SK-N-SH (cell line): ENCODE measurements around the gene PDZRN4. TPM values are rescaled to one million over a fixed set of nuclear protein-coding genes. Genes with fewer than 3 reads are reported as not detected.

Source experiments
- CTCF ChIA-PET: fragments of 300-600, 350-600 bp; formaldehyde crosslinking; extraction: SDS; loops from one replicate; lab custom pipeline; 2021; lab: Yijun Ruan, JAX
- POLR2A ChIA-PET: fragments of 350-600 bp; sonication (Branson Sonifier 250); formaldehyde crosslinking; extraction: SDS; loops from one replicate; lab custom pipeline; 2020; ENCODE audit warnings: antibody characterized with exemption, inconsistent platforms; lab: Yijun Ruan, JAX
- DNase-seq: peaks from one replicate; pipeline ENCODE4 v3.0.0; 2012
- H2AFZ ChIP-seq: fragments of 200-600 bp; sonication (generic); 2 replicates; pipeline ENCODE4 v1.8.1; 2016; ENCODE audit warnings: antibody characterized with exemption, mild to moderate bottlenecking, low read depth
- H3F3A ChIP-seq: fragments of 200-600 bp; sonication (generic); replicated peaks from 2 replicates; pipeline ENCODE3; 2016; ENCODE audit warnings: antibody characterized with exemption, mild to moderate bottlenecking; ENCODE audit not compliant: insufficient read depth
- H3K27ac ChIP-seq, 2 experiments: fragments of 200-500 bp in 1 of 2; fragments of 200-600 bp in 1 of 2; sonication (Bioruptor generic) in 1 of 2; sonication (generic), shearing (Covaris generic) in 1 of 2; 2 replicates each; pipeline versions ENCODE4 v1.5.1 to v1.6.1; 2014 to 2016; ENCODE audit warnings: low read depth in 2 of 2, inconsistent platforms in 1 of 2, low read length in 1 of 2, mild to moderate bottlenecking in 1 of 2, mixed read lengths in 1 of 2
- H3K27me3 ChIP-seq: fragments of 200-600 bp; sonication (generic), shearing (Covaris generic); 2 replicates; pipeline ENCODE4 v1.6.1; 2016; ENCODE audit warnings: mixed run types; ENCODE audit not compliant: insufficient read depth
- H3K36me3 ChIP-seq, 2 experiments: fragments of 200-500 bp in 1 of 2; fragments of 200-600 bp in 1 of 2; sonication (Bioruptor generic) in 1 of 2; sonication (generic) in 1 of 2; replicated peaks in 1 of 2; 2 replicates each; pipeline versions ENCODE3 to v1.5.1; 2014 to 2016; ENCODE audit warnings: low read length in 1 of 2, mild to moderate bottlenecking in 1 of 2; ENCODE audit not compliant: insufficient read depth in 2 of 2, control insufficient read depth in 1 of 2
- H3K4me1 ChIP-seq, 2 experiments: fragments of 200-500 bp in 1 of 2; fragments of 200-600 bp in 1 of 2; sonication (Bioruptor generic) in 1 of 2; sonication (generic), shearing (Covaris generic) in 1 of 2; 2 replicates each; pipeline versions ENCODE4 v1.5.1 to v1.6.1; 2014 to 2016; ENCODE audit warnings: low read depth in 1 of 2, low read length in 1 of 2, mixed run types in 1 of 2; ENCODE audit not compliant: insufficient read depth in 2 of 2, control insufficient read depth in 1 of 2
- H3K4me2 ChIP-seq: fragments of 200-600 bp; sonication (generic), shearing (Covaris generic); 2 replicates; pipeline ENCODE4 v1.6.1; 2017; ENCODE audit warnings: mixed run types
- H3K4me3 ChIP-seq, 2 experiments: fragments of 200-500 bp in 1 of 2; fragments of 200-600 bp in 1 of 2; sonication (Bioruptor generic) in 1 of 2; sonication (generic), shearing (Covaris generic) in 1 of 2; 2 replicates each; pipeline versions ENCODE4 v1.5.1 to v1.8.1; 2014 to 2016; ENCODE audit warnings: low read depth in 2 of 2, inconsistent platforms in 1 of 2, low read length in 1 of 2, mild to moderate bottlenecking in 1 of 2, mixed read lengths in 1 of 2, moderate library complexity in 1 of 2
- H3K79me2 ChIP-seq: fragments of 200-600 bp; sonication (generic); 2 replicates; pipeline ENCODE4 v1.8.1; 2017; ENCODE audit warnings: mild to moderate bottlenecking; ENCODE audit not compliant: insufficient read depth
- H3K9ac ChIP-seq: fragments of 200-600 bp; sonication (generic); 2 replicates; pipeline ENCODE4 v1.6.1; 2017; ENCODE audit warnings: mixed run types
- H3K9me2 ChIP-seq: fragments of 200-600 bp; sonication (generic); 2 replicates; pipeline ENCODE4 v1.6.1; 2017; ENCODE audit warnings: mixed run types
- H3K9me3 ChIP-seq: fragments of 200-600 bp; sonication (generic); 2 replicates; pipeline ENCODE4 v1.6.1; 2017; ENCODE audit warnings: mixed run types, mild to moderate bottlenecking, moderate library complexity
- H4K20me1 ChIP-seq: fragments of 200-600 bp; sonication (generic); 2 replicates; pipeline ENCODE4 v1.6.1; 2017; ENCODE audit warnings: mild to moderate bottlenecking, mixed run types; ENCODE audit not compliant: insufficient read depth
- CHD2 ChIP-seq: fragments of 150-350 bp; IDR thresholded peaks from 2 replicates; pipeline ENCODE4 v1.6.1; 2018; ENCODE audit warnings: low read length; ENCODE audit not compliant: partially characterized antibody
- CTCF ChIP-seq: fragments of 200-600 bp; sonication (generic); IDR thresholded peaks from 2 replicates; pipeline ENCODE4 v1.6.1; 2017; ENCODE audit warnings: antibody characterized with exemption, mild to moderate bottlenecking, moderate library complexity
- ELF1 ChIP-seq: IDR thresholded peaks from 2 replicates; pipeline ENCODE4 v1.4.0; 2012
- EZH2phosphoT487 ChIP-seq: fragments of 200-600 bp; sonication (generic); IDR thresholded peaks from 2 replicates; pipeline ENCODE4 v1.6.1; 2017; ENCODE audit warnings: low read depth, mixed run types, mild to moderate bottlenecking, antibody characterized with exemption, moderate library complexity, borderline replicate concordance
- GABPA ChIP-seq: IDR thresholded peaks from 2 replicates; pipeline ENCODE4 v1.4.0; 2012; ENCODE audit warnings: low read depth, mild to moderate bottlenecking
- GATA2 ChIP-seq: sonication (generic); formaldehyde crosslinking; IDR thresholded peaks from 2 replicates; pipeline ENCODE4 v1.5.0; 2020; ENCODE audit warnings: mild to moderate bottlenecking, missing genetic modification reagents
- MAX ChIP-seq: IDR thresholded peaks from 2 replicates; pipeline ENCODE4 v1.4.0; 2012; ENCODE audit warnings: low read depth
- MEF2A ChIP-seq: IDR thresholded peaks from 2 replicates; pipeline ENCODE4 v1.4.0; 2012; ENCODE audit warnings: low read depth, borderline replicate concordance
- MXI1 ChIP-seq: IDR thresholded peaks from 2 replicates; pipeline ENCODE4 v1.6.1; 2012; ENCODE audit warnings: mild to moderate bottlenecking, low read depth, low read length, improper control_type of control experiment
- NRF1 ChIP-seq: IDR thresholded peaks from 2 replicates; pipeline ENCODE4 v1.6.1; 2012; ENCODE audit warnings: low read depth, mild to moderate bottlenecking, low read length
- PBX3 ChIP-seq: IDR thresholded peaks from 2 replicates; pipeline ENCODE4; 2012
- POLR2AphosphoS5 ChIP-seq: IDR thresholded peaks from 2 replicates; pipeline ENCODE4 v1.6.1; 2012; ENCODE audit warnings: low read depth, low read length
- RAD21 ChIP-seq: IDR thresholded peaks from 2 replicates; pipeline ENCODE4 v1.6.1; 2012; ENCODE audit warnings: mild to moderate bottlenecking, low read length
- RFX5 ChIP-seq: IDR thresholded peaks from 2 replicates; pipeline ENCODE4 v1.6.1; 2012; ENCODE audit warnings: mild to moderate bottlenecking, improper control_type of control experiment, low read length
- SIN3A ChIP-seq: IDR thresholded peaks from 2 replicates; pipeline ENCODE4 v1.6.1; 2012; ENCODE audit warnings: low read depth, mild to moderate bottlenecking, low read length, moderate library complexity, borderline replicate concordance
- SMC3 ChIP-seq: IDR thresholded peaks from 2 replicates; pipeline ENCODE4 v1.6.1; 2012; ENCODE audit warnings: low read depth, low read length, improper control_type of control experiment
- TAF1 ChIP-seq: IDR thresholded peaks from 2 replicates; pipeline ENCODE4 v1.6.1; 2012; ENCODE audit warnings: low read depth, mild to moderate bottlenecking, low read length, moderate library complexity, borderline replicate concordance
- USF2 ChIP-seq: fragments of 150-350 bp; IDR thresholded peaks from 2 replicates; pipeline ENCODE4 v1.6.1; 2017; ENCODE audit warnings: antibody characterized with exemption, low read length, low read depth, borderline replicate concordance
- YY1 ChIP-seq: IDR thresholded peaks from 2 replicates; pipeline ENCODE4 v1.4.0; 2012; ENCODE audit warnings: low read depth, mild to moderate bottlenecking
- ZBTB33 ChIP-seq: IDR thresholded peaks from 2 replicates; pipeline ENCODE4 v1.4.0; 2012; ENCODE audit warnings: low read depth, borderline replicate concordance
- WGBS: methylation state at CpG from one replicate; pipeline ENCODE4 v1.1.6; 2017; ENCODE audit warnings: low lambda C conversion rate; 5-methylcytosine and 5-hydroxymethylcytosine counted together
- polyA plus RNA-seq, 3 experiments: library from polyadenylated mRNA; depleted of rRNA; stranded (reverse); fragments of >200 nt; gene quantifications; 2 replicates each; pipeline ENCODE4 v1.2.3, GENCODE V29; 2012

Gene PDZRN4
- polyA plus RNA-seq, 1 of the 3 experiments (the other 2 are of a cell fraction), result 0.02 TPM

GRCh38 chr12:41288142-41288811 is 100.2 kb downstream of the PDZRN4 start:
- TF ChIP-seq ELF1 (no peak), GABPA (no peak), MXI1 (no peak), ZBTB33 (no peak), PBX3 (no peak), TAF1 (no peak), CHD2 (no peak), RAD21 (no peak), MAX (no peak), SIN3A (no peak), NRF1 (no peak)
- no peaks in the 10 kb centered on the region for H3K9me3 ChIP-seq
- no peaks in the 10 kb centered on the region for H3K36me3 ChIP-seq
- H3K4me2 ChIP-seq, result no peak overlapping the region
- H4K20me1 ChIP-seq, result no peaks in the 10 kb centered on the region
- H3K4me1 ChIP-seq, result no peaks in the 10 kb centered on the region
- H2AFZ ChIP-seq, result no peak overlapping the region
- H3K27me3 ChIP-seq, result no peaks in the 10 kb centered on the region
- ChIA-PET POLR2A (no interaction called here), CTCF (interaction anchor here (1.0 to 2.3 kb wide), 3 partner anchors 11 to 736 kb away, joined by 3 to 11 read pairs (median 11); no protein-coding TSS in a partner anchor)
- no peaks in the 10 kb centered on the region for H3K79me2 ChIP-seq
- 75% methylated on average over 10 of the region's 10 CpGs for WGBS
- no peaks in the 10 kb centered on the region for H3K9me2 ChIP-seq
- no peak overlapping the region for H3K4me3 ChIP-seq
- no peaks in the 10 kb centered on the region for H3F3A ChIP-seq
- H3K9ac ChIP-seq, result no peak overlapping the region
- DNase-seq, result no peak
- H3K27ac ChIP-seq, result no peak overlapping the region

GRCh38 chr12:41289501-41289900 is 101.4 kb downstream of the PDZRN4 start:
- CTCF ChIA-PET, result interaction anchor here (1.0 to 2.3 kb wide), 3 partner anchors 12 to 735 kb away, joined by 3 to 11 read pairs (median 5); no protein-coding TSS in a partner anchor
- H3K9ac ChIP-seq, result no peak overlapping the region
- no peaks in the 10 kb centered on the region for H4K20me1 ChIP-seq
- POLR2A ChIA-PET, result interaction anchor here (0.5 kb wide), 1 partner anchor 94 kb away, joined by 4 read pairs; no protein-coding TSS in a partner anchor
- H3K4me1 ChIP-seq, result no peaks in the 10 kb centered on the region
- H3K79me2 ChIP-seq, result no peaks in the 10 kb centered on the region
- H3F3A ChIP-seq, result no peaks in the 10 kb centered on the region
- 85% methylated on average over 3 of the region's 3 CpGs for WGBS
- no peaks in the 10 kb centered on the region for H3K9me2 ChIP-seq
- no peaks in the 10 kb centered on the region for H3K9me3 ChIP-seq
- H3K4me2 ChIP-seq, result no peak overlapping the region
- H2AFZ ChIP-seq, result no peak overlapping the region
- H3K4me3 ChIP-seq, result no peak overlapping the region
- no peaks in the 10 kb centered on the region for H3K27me3 ChIP-seq
- H3K27ac ChIP-seq, result no peak overlapping the region
- DNase-seq, result no peak
- H3K36me3 ChIP-seq, result no peaks in the 10 kb centered on the region
- TF ChIP-seq POLR2AphosphoS5, result no peak
- TF ChIP-seq GATA2 (CRISPR knock-in tag), result no peak
- TF ChIP-seq RFX5, result no peak
- TF ChIP-seq GABPA, result no peak
- TF ChIP-seq USF2, result no peak
- TF ChIP-seq MEF2A, result no peak
- TF ChIP-seq YY1, result no peak
- no peak for TF ChIP-seq SIN3A
- TF ChIP-seq MAX, result no peak
- TF ChIP-seq MXI1, result no peak
- no peak for TF ChIP-seq CTCF
- TF ChIP-seq SMC3, result no peak
- no peak for TF ChIP-seq EZH2phosphoT487
